Activated T-cell treated with anti-CD3 and anti-CD28 coated beads, Interleukin-2, amount 50 U/mL, for 4 hours (primary cell): ENCODE measurements around the gene CNTN2. TPM values are rescaled to one million over a fixed set of nuclear protein-coding genes. Genes with fewer than 3 reads are reported as not detected.

Experiments used
- ATAC-seq, 2 donors: fragments of 200-7000 bp; cut with Tn5 transposase; one replicate each; pipeline ENCODE4 v1.10.0; 2021
- DNase-seq: peaks from one replicate; pipeline ENCODE4 v3.0.0-alpha.2; 2020
- H3K27me3 Mint-ChIP-seq: one replicate; pipeline ENCODE4 v1.8.0; 2021; ENCODE audit warnings: low read depth, mixed read lengths
- H3K36me3 Mint-ChIP-seq: one replicate; pipeline ENCODE4 v1.8.0; 2022; ENCODE audit warnings: mixed read lengths; ENCODE audit not compliant: insufficient read depth
- H3K4me1 Mint-ChIP-seq: one replicate; pipeline ENCODE4 v1.8.0; 2021; ENCODE audit warnings: low read depth, mixed read lengths
- H3K4me3 Mint-ChIP-seq: one replicate; pipeline ENCODE4 v1.8.0; 2021; ENCODE audit warnings: mild to moderate bottlenecking, moderate library complexity, mixed read lengths
- H3K9me3 Mint-ChIP-seq: one replicate; pipeline ENCODE4 v1.8.0; 2021; ENCODE audit warnings: mixed read lengths
- total RNA-seq, 3 donors: library from RNA; stranded (reverse); gene quantifications; one replicate each; pipeline ENCODE4 v1.2.1, GENCODE V29; 2021

CNTN2 gene
- total RNA-seq, 3 donors from 2014 or later = not detected

DNA sequence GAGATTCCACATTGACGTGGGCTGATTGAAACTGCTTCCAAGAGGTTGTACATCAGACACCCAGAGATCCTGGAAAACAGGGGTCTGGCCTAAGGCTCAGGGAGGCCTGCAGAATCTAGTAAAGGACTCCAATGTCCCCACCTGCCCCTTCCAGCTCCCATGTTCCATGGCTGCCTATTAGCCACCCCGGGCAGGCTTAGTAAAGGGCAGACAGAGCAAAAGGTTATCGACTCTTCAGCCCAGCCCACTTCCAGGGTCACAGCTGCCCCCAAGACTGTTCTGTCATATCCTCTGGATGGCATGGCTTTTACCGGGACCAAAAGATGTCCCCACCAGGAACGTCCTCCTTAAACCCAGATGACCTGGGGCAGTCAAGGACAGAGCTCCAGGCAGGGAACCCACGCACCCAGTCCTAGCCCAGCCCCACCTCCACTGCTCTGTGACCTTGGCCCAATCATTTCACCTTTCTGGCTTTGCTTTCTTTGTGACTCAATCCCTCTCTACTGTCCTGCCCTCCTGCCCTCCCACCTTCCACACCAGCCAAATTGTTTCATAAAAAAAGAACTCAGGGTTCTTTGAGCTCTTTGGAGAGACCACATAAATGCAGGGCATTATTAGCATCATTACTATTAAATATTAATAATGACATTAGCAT, 4.8 kb upstream of the CNTN2 start:
- H3K27me3 Mint-ChIP-seq = peaks cover 22% of the 10 kb centered on the region
- peaks cover 7% of the 10 kb centered on the region for H3K9me3 Mint-ChIP-seq
- no peaks in the 10 kb centered on the region for H3K36me3 Mint-ChIP-seq
- no peaks in the 10 kb centered on the region for H3K4me1 Mint-ChIP-seq
- no peak overlapping the region for H3K4me3 Mint-ChIP-seq
- no peak for DNase-seq
- no peak for ATAC-seq

DNA sequence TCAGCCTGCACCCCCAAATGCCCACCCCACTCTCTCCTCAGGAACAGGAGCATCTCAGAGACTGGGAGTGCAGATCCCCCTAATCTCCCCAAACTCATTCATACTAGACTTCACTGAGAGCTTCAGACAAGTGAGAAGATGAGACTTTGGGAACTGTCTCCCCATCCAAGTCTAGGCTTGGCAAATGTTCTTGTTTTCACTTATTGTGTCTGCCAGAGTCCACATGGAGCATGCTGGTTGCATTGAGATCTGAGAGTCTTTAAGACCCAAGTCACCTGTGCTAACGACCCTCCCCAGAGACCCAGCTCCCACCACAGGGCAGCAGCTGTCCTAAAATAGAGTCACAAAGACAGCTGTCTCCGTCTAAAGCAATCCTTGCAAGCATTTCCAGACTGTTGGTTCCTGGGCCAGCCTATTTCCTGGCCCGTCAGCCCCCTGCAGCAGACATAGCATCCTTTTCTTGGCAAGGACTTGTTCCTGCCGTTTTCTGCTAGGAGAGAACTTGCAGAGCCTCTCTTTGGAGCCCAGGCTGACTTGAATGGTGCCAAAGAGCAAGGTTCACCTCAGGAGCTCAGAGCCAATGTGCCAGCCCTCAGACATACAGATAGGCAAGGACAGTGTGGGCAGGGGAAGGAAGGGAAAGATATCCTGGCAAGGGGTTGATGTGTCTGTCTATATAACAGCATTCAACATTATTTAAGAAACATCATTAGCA, 1.9 kb upstream of the CNTN2 start:
- no peaks in the 10 kb centered on the region for H3K9me3 Mint-ChIP-seq
- no peaks in the 10 kb centered on the region for H3K4me1 Mint-ChIP-seq
- H3K4me3 Mint-ChIP-seq = no peak overlapping the region
- DNase-seq (no peak), ATAC-seq (no peak)
- peaks cover 42% of the 10 kb centered on the region for H3K27me3 Mint-ChIP-seq
- H3K36me3 Mint-ChIP-seq = no peaks in the 10 kb centered on the region

DNA sequence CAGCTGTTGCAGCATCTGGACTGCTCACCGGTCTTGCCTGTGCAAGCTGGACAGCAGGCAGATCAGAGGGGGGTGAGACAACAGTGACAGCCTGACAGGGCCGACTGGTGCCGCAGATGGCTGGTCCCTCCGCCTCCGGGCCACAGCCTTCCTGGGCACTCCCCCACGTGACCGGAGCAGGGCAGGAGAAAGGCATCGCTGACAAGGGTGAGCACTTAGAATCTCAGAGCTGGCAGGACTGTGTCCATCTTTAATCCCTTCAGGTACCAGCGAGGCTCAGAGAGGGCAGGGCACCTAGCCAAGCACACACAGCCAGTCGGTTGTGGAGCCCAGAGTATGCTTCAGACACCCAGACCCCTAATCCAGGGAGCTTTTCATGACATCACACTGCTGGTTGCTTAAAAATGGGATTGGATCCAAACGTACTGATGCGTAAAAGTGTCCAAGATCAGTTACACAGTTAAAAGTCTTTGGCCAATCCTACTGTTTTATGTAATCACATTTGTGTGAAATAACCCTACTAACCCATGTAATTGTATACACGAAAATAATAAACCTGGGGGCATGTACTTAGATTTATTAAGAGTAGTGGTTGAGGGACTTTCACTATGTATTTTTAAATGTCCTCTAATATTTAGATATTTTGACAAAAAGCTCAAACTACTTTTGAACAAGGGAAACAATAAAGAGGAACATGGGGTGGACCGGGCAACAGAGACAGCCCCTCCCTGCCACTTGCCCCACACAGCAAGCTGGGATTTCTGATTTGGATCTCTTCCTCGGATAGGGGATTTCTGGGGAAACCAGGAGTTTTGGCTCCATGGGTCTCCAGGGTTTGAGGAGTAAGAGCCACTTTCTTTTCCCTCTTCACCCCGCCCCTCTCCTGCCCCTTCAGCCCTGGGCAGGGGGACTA, 758 bp upstream of the CNTN2 start:
- Mint-ChIP-seq H3K4me1 (no peaks in the 10 kb centered on the region), H3K36me3 (no peaks in the 10 kb centered on the region), H3K4me3 (no peak overlapping the region), H3K9me3 (no peaks in the 10 kb centered on the region), H3K27me3 (peaks cover 45% of the 10 kb centered on the region)
- ATAC-seq (no peak), DNase-seq (no peak)

DNA sequence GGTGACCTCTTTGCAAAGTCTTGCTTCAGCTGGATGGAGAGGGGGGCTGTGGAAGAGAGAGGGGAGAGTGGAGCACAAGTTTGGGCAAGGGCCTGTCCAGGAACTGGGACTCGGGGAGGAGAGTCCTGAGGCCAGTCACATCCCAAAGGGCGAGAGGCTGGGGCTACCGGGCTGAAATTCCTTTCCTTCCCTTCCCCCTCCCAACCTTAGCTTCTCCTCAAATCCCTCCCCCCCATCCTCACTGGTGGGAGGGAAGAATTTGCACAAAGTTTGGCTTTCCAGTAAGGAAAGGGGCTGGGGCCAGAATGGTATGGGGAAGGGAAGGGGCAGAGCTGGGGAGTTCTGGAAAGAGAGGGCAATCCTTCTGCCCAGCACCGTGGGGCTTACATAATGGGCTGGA, 854 bp downstream of the CNTN2 start:
- Mint-ChIP-seq H3K36me3 (no peaks in the 10 kb centered on the region), H3K4me1 (no peaks in the 10 kb centered on the region), H3K27me3 (peaks cover 50% of the 10 kb centered on the region), H3K4me3 (no peak overlapping the region), H3K9me3 (no peaks in the 10 kb centered on the region)
- no peak for ATAC-seq
- no peak for DNase-seq

- Mint-ChIP-seq H3K27me3 (peaks cover 50% of the 10 kb centered on the region), H3K9me3 (no peaks in the 10 kb centered on the region), H3K4me3 (no peak overlapping the region), H3K36me3 (no peaks in the 10 kb centered on the region), H3K4me1 (no peaks in the 10 kb centered on the region)
- no peak for ATAC-seq
- DNase-seq = no peak
These were observed 1.7 kb downstream of the CNTN2 start for GRCh38 chr1:205044741-205045140.

GRCh38 chr1:205045146-205045545, 2.1 kb downstream of the CNTN2 start:
- H3K36me3 Mint-ChIP-seq = no peaks in the 10 kb centered on the region
- H3K4me3 Mint-ChIP-seq = no peak overlapping the region
- H3K27me3 Mint-ChIP-seq = peaks cover 50% of the 10 kb centered on the region
- no peaks in the 10 kb centered on the region for H3K4me1 Mint-ChIP-seq
- DNase-seq (no peak), ATAC-seq (no peak)
- no peaks in the 10 kb centered on the region for H3K9me3 Mint-ChIP-seq

GRCh38 chr1:205046870-205047269, 3.9 kb downstream of the CNTN2 start:
- Mint-ChIP-seq H3K36me3 (no peaks in the 10 kb centered on the region), H3K4me3 (no peak overlapping the region), H3K4me1 (no peaks in the 10 kb centered on the region), H3K9me3 (no peaks in the 10 kb centered on the region), H3K27me3 (peaks cover 38% of the 10 kb centered on the region)
- ATAC-seq = no peak
- no peak for DNase-seq

- no peaks in the 10 kb centered on the region for H3K36me3 Mint-ChIP-seq
These were observed 4.8 kb downstream of the CNTN2 start for GRCh38 chr1:205047764-205048231.

GRCh38 chr1:205048382-205048781, 5.4 kb downstream of the CNTN2 start:
- Mint-ChIP-seq H3K27me3 (peaks cover 31% of the 10 kb centered on the region), H3K36me3 (no peaks in the 10 kb centered on the region), H3K9me3 (no peaks in the 10 kb centered on the region), H3K4me3 (no peak overlapping the region), H3K4me1 (no peaks in the 10 kb centered on the region)
- ATAC-seq = no peak
- no peak for DNase-seq

More at GRCh38 chr1:205047764-205048231, 4.8 kb downstream of the CNTN2 start:
- ATAC-seq (no peak), DNase-seq (no peak)
- H3K4me3 Mint-ChIP-seq = no peak overlapping the region
- H3K27me3 Mint-ChIP-seq = peaks cover 29% of the 10 kb centered on the region
- no peaks in the 10 kb centered on the region for H3K4me1 Mint-ChIP-seq
- no peaks in the 10 kb centered on the region for H3K9me3 Mint-ChIP-seq

GRCh38 chr1:205049479-205049878, 6.5 kb downstream of the CNTN2 start:
- DNase-seq (no peak), ATAC-seq (no peak)
- Mint-ChIP-seq H3K4me1 (no peaks in the 10 kb centered on the region), H3K4me3 (no peak overlapping the region), H3K36me3 (no peaks in the 10 kb centered on the region), H3K9me3 (no peaks in the 10 kb centered on the region), H3K27me3 (peaks cover 24% of the 10 kb centered on the region)

GRCh38 chr1:205052690-205053089, 9.7 kb downstream of the CNTN2 start:
- no peaks in the 10 kb centered on the region for H3K9me3 Mint-ChIP-seq
- H3K36me3 Mint-ChIP-seq = no peaks in the 10 kb centered on the region
- peaks cover 9% of the 10 kb centered on the region for H3K27me3 Mint-ChIP-seq
- H3K4me3 Mint-ChIP-seq = no peak overlapping the region
- ATAC-seq (no peak), DNase-seq (no peak)
- no peaks in the 10 kb centered on the region for H3K4me1 Mint-ChIP-seq

- H3K4me3 Mint-ChIP-seq = no peak overlapping the region
- H3K27me3 Mint-ChIP-seq = peaks cover 6% of the 10 kb centered on the region
- ATAC-seq (no peak), DNase-seq (no peak)
- H3K36me3 Mint-ChIP-seq = no peaks in the 10 kb centered on the region
- no peaks in the 10 kb centered on the region for H3K9me3 Mint-ChIP-seq
- H3K4me1 Mint-ChIP-seq = no peaks in the 10 kb centered on the region
These were observed 10.3 kb downstream of the CNTN2 start for GRCh38 chr1:205053296-205053695.

- Mint-ChIP-seq H3K36me3 (no peaks in the 10 kb centered on the region), H3K4me1 (no peaks in the 10 kb centered on the region), H3K27me3 (peaks cover 6% of the 10 kb centered on the region), H3K9me3 (no peaks in the 10 kb centered on the region), H3K4me3 (no peak overlapping the region)
- DNase-seq (no peak), ATAC-seq (no peak)
These were observed 11.0 kb downstream of the CNTN2 start for GRCh38 chr1:205054013-205054412.

GRCh38 chr1:205056188-205056611, 13.2 kb downstream of the CNTN2 start:
- Mint-ChIP-seq H3K9me3 (no peaks in the 10 kb centered on the region), H3K4me1 (no peaks in the 10 kb centered on the region), H3K4me3 (no peak overlapping the region), H3K27me3 (peaks cover 6% of the 10 kb centered on the region), H3K36me3 (no peaks in the 10 kb centered on the region)
- ATAC-seq = no peak
- DNase-seq = no peak
